ENCODE results near the gene UQCC2.

Gene UQCC2

DNA sequence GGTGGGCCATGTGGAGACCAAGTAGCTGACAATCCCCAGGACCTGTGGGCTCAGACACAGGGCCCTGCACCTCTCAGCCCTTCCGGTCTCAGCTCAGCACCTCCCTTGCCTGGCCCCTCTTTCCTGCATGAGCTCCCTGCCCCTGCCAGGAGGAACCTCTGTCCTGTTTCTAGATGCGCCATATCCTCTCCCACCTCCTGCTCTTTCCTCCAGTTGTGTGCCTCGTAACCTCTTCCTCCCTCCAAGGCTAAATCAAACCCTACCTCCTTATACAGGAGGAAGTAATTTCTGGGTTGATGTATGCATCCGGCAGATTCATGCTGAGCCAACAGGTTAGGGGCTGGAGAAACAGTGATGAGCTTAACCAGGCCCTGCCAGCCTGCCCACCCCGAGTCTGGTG lies 59.5 kb downstream of the UQCC2 start:
- DNase-seq (ENCODE audit: low spot score) = no peak

DNA sequence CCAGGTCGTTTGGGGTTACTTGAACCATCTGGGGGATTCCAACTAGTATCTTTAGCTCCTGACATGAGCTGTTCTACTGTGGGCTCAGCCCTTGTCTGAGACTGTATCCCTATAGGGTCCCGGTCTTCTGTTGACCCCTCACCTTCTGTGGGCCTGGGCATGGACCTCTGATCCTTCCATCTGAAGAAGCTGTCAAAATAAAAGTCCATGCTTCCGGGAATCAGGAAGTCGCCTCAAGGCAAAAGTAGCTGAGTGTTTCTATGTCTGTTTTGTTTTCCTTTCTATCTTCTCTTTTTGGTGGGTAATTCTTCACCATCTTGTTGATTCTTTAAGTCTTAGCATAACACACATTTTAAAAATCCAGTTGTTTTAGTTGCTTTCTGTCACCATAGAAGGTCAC lies 60.1 kb downstream of the UQCC2 start:
- DNase-seq (ENCODE audit: low spot score) = no peak
